ENCODE data around the gene RC3H2.
A peak's percentile ranks its signal among the peaks of the same experiment; 100 is the strongest.
"Not testable (repeated sequence)": the region's sequence is repeated elsewhere in the genome, so short reads cannot be mapped to it uniquely, and the experiment has no call there.

The RC3H2 gene

DNA sequence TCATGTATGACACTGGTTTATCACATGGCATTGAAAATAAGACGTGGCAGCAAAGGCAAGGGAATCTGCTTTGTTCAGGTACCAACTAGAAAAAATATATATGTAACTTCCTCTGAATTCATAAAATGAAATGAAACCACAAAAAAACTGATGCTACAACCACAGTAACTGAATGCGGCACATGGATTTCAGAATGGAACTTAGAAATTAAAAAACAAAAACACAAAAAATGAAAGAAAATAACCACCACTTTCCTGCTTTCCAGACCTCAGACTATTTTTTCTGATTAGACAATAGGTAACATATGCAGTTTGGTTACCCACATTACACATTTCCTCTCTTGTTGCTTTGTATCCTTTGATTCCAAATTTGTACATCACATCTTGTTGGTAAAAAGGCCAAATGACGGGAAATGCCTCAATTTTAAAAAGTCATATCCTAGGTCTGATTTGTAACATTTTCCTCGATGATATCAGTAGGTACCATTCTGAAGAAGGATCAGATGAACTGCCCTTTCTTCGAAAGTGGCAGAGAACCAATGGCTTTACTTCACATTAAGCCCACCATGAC, 58.7 kb downstream of the RC3H2 start:
- no peak for DNase-seq (ENCODE audit: low spot score)

- DNase-seq (ENCODE audit: low spot score) = no peak
Observed at GRCh38 chr9:122845116-122845515, 60.0 kb downstream of the RC3H2 start.

DNA sequence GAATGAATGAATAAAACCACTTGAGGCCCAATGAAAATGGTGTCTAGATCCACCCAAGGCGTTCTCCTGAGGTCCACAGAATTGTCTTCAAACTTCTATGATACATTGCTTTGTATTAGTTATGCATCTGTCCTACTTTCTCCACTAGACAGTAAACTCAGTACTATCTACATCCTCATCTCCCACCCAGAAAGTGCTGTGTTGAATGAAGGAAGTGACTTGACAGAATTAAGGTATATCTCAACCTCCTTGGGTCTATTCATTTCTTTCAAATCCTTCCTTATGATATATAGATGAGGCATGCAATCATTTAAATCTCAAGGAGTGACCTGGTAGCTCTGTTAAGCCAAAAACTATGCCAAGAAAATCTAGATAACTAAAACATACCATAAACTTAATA, 61.0 kb downstream of the RC3H2 start:
- DNase-seq (ENCODE audit: low spot score) = no peak

GRCh38 chr9:122841501-122841900, 63.7 kb downstream of the RC3H2 start:
- DNase-seq (ENCODE audit: low spot score) = no peak

- not testable (repeated sequence) for DNase-seq (ENCODE audit: low spot score)
Observed at GRCh38 chr9:122838441-122838840, 66.7 kb downstream of the RC3H2 start.

DNA sequence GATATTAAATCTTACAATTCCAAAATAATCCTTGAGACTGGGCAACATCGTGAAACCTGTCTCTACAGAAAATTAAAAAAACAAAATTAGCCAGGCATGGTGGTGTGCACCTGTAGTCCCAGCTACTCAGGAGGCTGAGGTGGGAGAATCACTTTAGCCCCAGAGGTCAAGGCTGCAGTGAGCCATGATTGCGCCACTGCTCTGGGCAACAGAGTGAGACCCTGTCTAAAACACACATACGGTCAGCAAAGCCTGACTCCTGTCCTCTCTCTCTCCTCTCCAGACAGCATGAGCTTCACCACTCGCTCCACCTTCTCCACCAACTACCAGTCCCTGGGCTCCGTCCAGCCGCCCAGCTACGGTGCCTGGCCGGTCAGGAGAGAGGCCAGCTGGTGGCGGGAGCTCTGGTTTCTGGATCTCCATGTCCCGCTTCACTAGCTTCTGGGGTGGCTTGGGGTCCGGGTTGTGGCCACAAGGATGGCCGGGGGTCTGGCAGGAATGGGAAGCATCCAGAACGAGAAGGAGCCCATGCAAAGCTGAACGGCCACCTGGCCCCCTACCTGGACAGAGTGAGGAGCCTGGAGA, 67.8 kb downstream of the RC3H2 start:
- no peak for DNase-seq (ENCODE audit: low spot score)

- peak; percentile 21 for DNase-seq (ENCODE audit: low spot score)
Observed at GRCh38 chr9:122835313-122835731, 69.8 kb downstream of the RC3H2 start.

- no peak for DNase-seq (ENCODE audit: low spot score)
Observed at GRCh38 chr9:122832194-122832593, 73.0 kb downstream of the RC3H2 start.

DNA sequence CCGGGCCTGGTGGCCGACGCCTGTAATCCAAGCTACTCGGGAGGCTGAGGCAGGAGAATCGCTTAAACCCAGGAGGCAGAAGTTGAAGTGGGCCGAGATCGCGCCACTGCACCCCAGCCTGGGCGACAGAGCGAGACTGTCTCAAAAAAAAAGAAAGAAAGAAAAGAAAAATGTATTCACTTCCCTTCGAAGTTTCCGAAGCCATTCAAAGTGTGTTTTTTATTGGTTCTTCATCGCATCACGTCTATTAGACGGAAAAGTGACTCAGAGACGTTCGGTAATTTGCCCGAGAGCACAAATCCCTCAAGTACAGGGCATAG, 76.2 kb downstream of the RC3H2 start:
- not testable (repeated sequence) for DNase-seq (ENCODE audit: low spot score)

DNA sequence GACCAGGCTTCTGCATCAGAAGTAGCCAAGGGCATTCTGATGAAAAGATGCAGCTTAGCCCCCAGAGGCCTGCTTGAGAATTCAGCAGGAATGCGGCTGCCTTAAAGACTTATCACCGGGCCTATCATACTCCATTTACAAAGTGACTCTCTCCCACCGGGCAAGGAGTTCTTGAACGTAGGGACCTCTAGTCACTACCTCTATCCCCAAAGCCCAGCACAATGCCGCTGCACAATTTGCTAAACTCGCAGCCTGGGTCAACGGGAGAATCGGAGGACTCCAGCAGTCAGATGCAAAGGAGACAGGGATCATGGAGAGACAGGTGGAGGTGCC, 77.4 kb downstream of the RC3H2 start:
- peak; percentile 71 for DNase-seq (ENCODE audit: low spot score)

DNA sequence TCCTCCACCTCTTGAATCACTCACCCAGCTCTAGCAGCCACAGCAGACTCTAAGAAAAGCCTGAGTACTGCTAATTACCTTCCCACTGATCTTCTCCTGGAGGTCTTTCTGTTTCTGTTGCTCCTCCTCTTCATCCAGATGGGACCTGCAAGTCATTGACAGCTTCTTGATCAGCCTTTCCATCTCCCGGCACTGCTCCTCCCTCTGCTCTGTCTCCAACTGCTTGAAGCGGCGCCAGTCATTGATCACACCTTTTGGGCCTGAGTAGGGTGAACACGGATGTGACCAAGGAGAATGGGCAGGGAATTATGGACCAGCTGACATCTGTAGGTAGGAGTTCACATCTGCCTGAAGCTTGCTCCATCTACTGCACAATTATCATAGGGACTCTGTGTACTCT, 82.2 kb downstream of the RC3H2 start:
- DNase-seq (ENCODE audit: low spot score) = no peak

- DNase-seq (ENCODE audit: low spot score) = no peak
Observed at GRCh38 chr9:122822056-122822455, 83.1 kb downstream of the RC3H2 start.

DNA sequence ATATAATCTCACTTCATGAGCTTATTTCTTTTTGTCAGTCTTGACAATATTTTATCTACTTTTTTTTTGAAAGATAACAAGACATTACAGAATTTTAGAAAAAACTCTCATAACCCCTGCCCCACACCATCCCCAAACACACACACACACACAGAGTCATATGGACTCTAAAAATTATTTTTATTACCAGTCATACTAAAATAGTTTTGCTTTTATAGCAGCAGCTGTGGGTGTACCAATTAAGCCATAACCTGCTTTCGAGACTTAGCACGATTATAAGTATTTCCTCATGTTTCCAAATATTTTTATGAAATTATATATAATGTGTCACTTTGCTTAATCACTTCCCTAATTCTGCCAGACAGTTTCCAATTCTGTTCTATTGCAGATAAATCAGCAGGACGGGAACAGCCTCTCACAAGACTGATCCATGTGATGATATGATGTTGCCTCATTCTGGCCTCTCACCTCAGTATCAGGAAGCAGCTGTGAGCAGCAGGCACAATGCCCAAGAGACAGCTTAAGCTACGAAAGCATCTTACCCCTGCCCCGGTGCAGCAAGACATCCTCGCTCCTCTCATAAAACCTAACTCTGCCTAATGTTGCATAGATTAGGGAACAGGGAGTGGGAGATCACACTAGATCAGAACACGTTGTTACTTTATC, 83.7 kb downstream of the RC3H2 start:
- no peak for DNase-seq (ENCODE audit: low spot score)

GRCh38 chr9:122820490-122820845, 84.7 kb downstream of the RC3H2 start:
- no peak for DNase-seq (ENCODE audit: low spot score)

- no peak for DNase-seq (ENCODE audit: low spot score)
Observed at GRCh38 chr9:122819791-122820489, 85.2 kb downstream of the RC3H2 start.

GRCh38 chr9:122819326-122819725, 85.8 kb downstream of the RC3H2 start:
- DNase-seq (ENCODE audit: low spot score) = no peak

DNA sequence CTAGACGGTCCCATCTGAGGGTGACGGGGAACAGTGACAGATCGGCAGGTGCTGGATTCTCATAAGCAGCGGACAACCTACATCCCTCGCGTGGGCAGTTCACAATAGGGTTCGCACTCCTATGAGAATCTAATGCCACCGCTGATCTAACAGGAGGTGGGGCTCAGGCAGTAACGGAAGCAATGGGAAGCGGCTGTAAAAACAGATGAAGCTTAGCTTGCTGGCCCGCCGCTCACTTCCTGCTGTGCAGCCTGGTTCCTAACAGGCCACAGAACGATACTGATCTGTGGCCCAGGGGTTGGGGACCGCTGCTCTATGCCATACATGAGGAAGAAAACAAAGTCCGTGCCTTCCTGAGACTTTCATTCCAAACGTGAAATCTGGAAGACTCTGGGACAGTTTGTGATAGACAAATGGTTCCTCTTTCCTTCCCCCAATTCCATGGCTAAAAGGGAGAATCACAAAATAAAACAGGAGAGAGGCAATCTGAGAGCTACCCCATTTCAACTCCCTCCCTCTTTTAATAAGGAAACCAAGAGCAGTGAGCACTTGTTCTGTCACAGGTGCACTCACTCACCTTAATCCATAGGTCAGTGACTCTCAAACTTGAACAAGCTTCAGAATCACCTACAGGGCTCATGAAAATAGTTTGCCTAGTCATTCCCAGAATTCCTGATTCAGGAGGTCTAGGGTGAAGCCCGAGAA, 88.8 kb downstream of the RC3H2 start:
- no peak for DNase-seq (ENCODE audit: low spot score)

DNA sequence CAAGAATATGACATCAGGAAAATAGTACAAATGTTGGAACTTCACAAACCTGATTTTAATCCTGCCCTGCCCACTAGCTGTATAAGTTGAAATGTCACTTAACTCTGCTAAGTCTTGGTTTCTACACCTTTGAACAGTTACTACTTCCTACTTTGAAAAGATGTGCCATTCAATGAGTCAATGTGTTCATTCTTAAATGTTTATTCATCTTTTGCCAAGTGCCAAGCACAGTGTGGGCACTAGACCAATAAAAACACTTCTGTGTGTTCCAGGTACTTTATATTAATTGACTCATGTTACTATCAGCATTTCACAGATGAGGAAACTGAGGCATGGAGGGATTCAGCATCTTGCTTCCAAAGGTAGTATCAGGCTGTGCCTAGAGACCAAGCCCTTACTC, 89.6 kb downstream of the RC3H2 start:
- no peak for DNase-seq (ENCODE audit: low spot score)

DNA sequence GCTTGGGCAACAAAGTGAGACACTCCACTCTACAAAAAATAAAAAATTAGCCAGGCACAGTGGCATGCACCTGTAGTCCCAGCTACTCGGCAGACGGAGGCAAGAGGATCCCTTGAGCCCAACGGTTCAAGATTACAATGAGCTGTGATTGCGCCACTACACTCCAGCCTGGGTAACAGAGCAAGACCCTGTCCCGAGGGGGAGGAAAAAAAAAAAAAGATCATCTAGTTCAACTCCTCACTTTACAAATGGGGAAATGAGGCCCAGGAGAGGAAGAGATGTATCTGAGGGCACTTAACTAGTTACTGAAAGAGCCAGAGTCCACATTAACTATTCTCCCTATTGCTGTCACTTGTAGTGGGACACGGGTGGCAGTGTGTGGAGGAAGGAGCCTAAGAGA, 90.6 kb downstream of the RC3H2 start:
- no peak for DNase-seq (ENCODE audit: low spot score)

GRCh38 chr9:122812736-122813135, 92.4 kb downstream of the RC3H2 start:
- peak; percentile 36 for DNase-seq (ENCODE audit: low spot score)

- DNase-seq (ENCODE audit: low spot score) = peak; percentile 74
Observed at GRCh38 chr9:122810306-122810946, 94.7 kb downstream of the RC3H2 start.

DNA sequence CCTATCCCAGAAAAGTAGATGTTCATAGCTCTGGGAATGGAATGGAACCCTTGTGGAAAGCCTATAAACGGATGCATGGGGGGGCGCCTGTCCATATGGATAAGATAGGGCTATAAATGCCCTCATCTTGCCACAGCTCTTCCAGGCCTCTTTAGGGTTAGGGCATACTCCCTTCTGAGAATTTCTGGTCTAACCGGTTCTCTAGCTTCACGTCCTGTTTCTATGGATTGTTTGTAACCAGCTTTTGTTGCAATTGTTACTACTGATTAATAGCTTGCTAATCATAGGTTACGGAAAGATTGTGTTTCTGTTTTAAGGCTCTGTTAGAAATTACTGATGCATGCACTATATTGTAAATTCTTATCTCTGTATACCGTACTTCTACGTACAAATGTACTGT, 95.9 kb downstream of the RC3H2 start:
- not testable (repeated sequence) for DNase-seq (ENCODE audit: low spot score)

All from RKO (cell line).